ENCODE data around the gene SYTL3. TPM values are rescaled to one million over a fixed set of nuclear protein-coding genes. Genes with fewer than 3 reads are reported as not detected.

SYTL3 gene
- total RNA-seq (2013; cell fraction: nucleolus; rRNA removed), result 30.4 and 37.7 TPM in 2 replicates
- 9.1 and 9.4 TPM in 2 replicates for total RNA-seq (2014; rRNA removed)
- total RNA-seq (2014; rRNA removed; fragmentation: Illumina TruSeq; extraction: Trizol), result 6.4 and 6.7 TPM in 2 replicates
- total RNA-seq (2021), result 7.1 and 8.4 TPM in 2 replicates
- polyA plus RNA-seq (2011; ENCODE audit: low read depth), result 4.8 TPM
- polyA plus RNA-seq (2011; rRNA removed), result 12.1 and 12.9 TPM in 2 replicates
- polyA plus RNA-seq (2011; cell fraction: cytosol; rRNA removed), result 11.7 and 15.5 TPM in 2 replicates
- polyA plus RNA-seq (2011; cell fraction: nucleus; rRNA removed), result 16.8 and 21.8 TPM in 2 replicates
- polyA plus RNA-seq (2012), result 3.7 and 6.1 TPM in 2 replicates
- 8.0 and 8.3 TPM in 2 replicates for polyA plus RNA-seq (2014; fragmentation: Illumina TruSeq; extraction: Trizol)
- polyA plus RNA-seq (2014; fragmentation: Nextera tagmentation; extraction: Ambion mirVana), result 1 to 10 TPM; 3.3 to 4.2 TPM
- 7.1 and 7.2 TPM in 2 replicates for polyA plus RNA-seq (2014; rRNA removed)
- polyA plus RNA-seq (2016; fragmentation: Nextera tagmentation; extraction: Ambion mirVana), result 1 to 10 TPM; 5.9 to 6.7 TPM
- 12.9 and 13.6 TPM in 2 replicates for polyA minus RNA-seq (2011; rRNA and poly(A)+ RNA removed)
- polyA minus RNA-seq (2011; cell fraction: cytosol; rRNA and poly(A)+ RNA removed), result 2.9 and 4.1 TPM in 2 replicates
- polyA minus RNA-seq (2011; cell fraction: nucleus; rRNA and poly(A)+ RNA removed), result 7.6 and 18.4 TPM in 2 replicates
- Bru-seq, nascent RNA, result percentile 66 among the genes with signal in this experiment
- percentile 63 among the genes with signal in this experiment for BruChase-seq, experiment 1, labeled RNA remaining after a 6-hour chase
- percentile 65 among the genes with signal in this experiment for BruChase-seq, experiment 2, labeled RNA remaining after a 2-hour chase
- long read RNA-seq, experiment 1, partial matches to known transcripts, result 2 of 8 reads
- long read RNA-seq, experiment 1, other reads (novel, unspliced or antisense), result 5 of 8 reads
- long read RNA-seq, experiment 2, transcript SYTL3-205 (18 exons, 2,896 nt), result major isoform, 18 of 95 reads
- long read RNA-seq, experiment 2, transcript SYTL3-203 (16 exons, 2,692 nt), result minor isoform, 10 of 95 reads
- long read RNA-seq, experiment 2, partial matches to known transcripts, result 28 of 95 reads
- long read RNA-seq, experiment 2, other reads (novel, unspliced or antisense), result 34 of 95 reads

GRCh38 chr6:158649289-158650143 lies at the start of gene SYTL3:
SYTL3 (plus strand) TSS chr6:158650054; CDS start chr6:158663269, 13,215 bp downstream.
- in situ Hi-C loops (cut with MboI), result no loop called here
- Histone ChIP-seq H3K27me3 (replicated peaks in 1 of 2; ENCODE audit: control insufficient read depth in 2 of 2, insufficient read depth in 2 of 2, low read length in 1 of 2) (no peaks in the 10 kb centered on the region), H4K20me1 (ENCODE audit: control insufficient read depth, insufficient read depth) (no peaks in the 10 kb centered on the region), H3K4me2 (ENCODE audit: control insufficient read depth, insufficient read depth) (peak within 1 kb of the TSS; percentile 58), H3K4me1 (ENCODE audit: control insufficient read depth, insufficient read depth, low read length) (peaks cover 43% of the 10 kb centered on the region), H3K27ac (ENCODE audit: control insufficient read depth, insufficient read depth) (peak within 1 kb of the TSS; percentile 76), H3K9ac (ENCODE audit: control insufficient read depth, insufficient read depth, low read length) (peak within 1 kb of the TSS; percentile 62), H3K36me3 (ENCODE audit: control insufficient read depth in 2 of 2, insufficient read depth in 2 of 2, low read length in 1 of 2) (no peaks in the 10 kb centered on the region), H3K79me2 (ENCODE audit: control insufficient read depth, insufficient read depth, low read length) (peaks cover under 1% of the 10 kb centered on the region), H2AFZ (ENCODE audit: control insufficient read depth, low read depth, low read length) (peak within 1 kb of the TSS; percentile 59; the same call in 1 of the 2 replicates), H3K4me3 (peak within 1 kb of the TSS; percentile 45; the same call in 1 of the 2 replicates), H3K9me3 (replicated peaks; ENCODE audit: control insufficient read depth, insufficient read depth, low read length) (no peaks in the 10 kb centered on the region)
- ATAC-seq (peak; percentile 71), DNase-seq (ENCODE audit: low read depth, low spot score) (peak; percentile 95), FAIRE-seq (peak; percentile 72)
- WGBS (ENCODE audit: insufficient coverage, insufficient replicate concordance, low lambda C conversion rate, missing lambda C conversion rate), result 0% methylated on average over 15 of the region's 15 CpGs
- ChIA-PET POLR2A (interaction anchor here (0.5 to 3.1 kb wide), 8 partner anchors 13 to 287 kb away, joined by 3 to 13 read pairs (median 3); no protein-coding TSS in a partner anchor), CTCF (interaction anchor here (0.8 to 10.4 kb wide), 14 partner anchors 10 to 436 kb away, joined by 3 to 72 read pairs (median 4); partner anchors contain the start of gene RSPH3), RAD21 (ENCODE audit: unreplicated experiment) (interaction anchor here (0.6 to 3.3 kb wide), 17 partner anchors 9 to 457 kb away, joined by 3 to 19 read pairs (median 3); no protein-coding TSS in a partner anchor), SMC1A (ENCODE audit: uncharacterized antibody, unreplicated experiment) (interaction anchor here (0.6 to 3.9 kb wide), 25 partner anchors 10 to 435 kb away, joined by 3 to 27 read pairs (median 5); partner anchors contain the start of gene TMEM181)
- intact Hi-C loops (cut with micrococcal nuclease; ENCODE audit: unreplicated experiment), result loop anchor here (2.0 to 5.0 kb wide), 5 partner anchors 43 to 887 kb away; partner anchors contain the start of gene EZR
- TSS peak; percentile 78 for BruUV-seq (replicated peaks)
- TF ChIP-seq SIX5 (IDR thresholded peaks at IDR 0.05; ENCODE audit: low read depth, low read length, severe bottlenecking), result no peak
- TF ChIP-seq SRF (IDR thresholded peaks at IDR 0.05; ENCODE audit: low read depth in 2 of 2, low read length in 2 of 2), result no peak
- peak; percentile 76 for TF ChIP-seq DPF2 (IDR thresholded peaks at IDR 0.05)
- peak; percentile 96 for TF ChIP-seq RUNX3 (IDR thresholded peaks at IDR 0.05; ENCODE audit: low read length)
- no peak for TF ChIP-seq ELK1 (IDR thresholded peaks at IDR 0.05; ENCODE audit: low read depth, low read length)
- 0 out of 2 replicates have a peak, but pooled peaks have one; percentile 58 for TF ChIP-seq CHD2 (IDR thresholded peaks at IDR 0.05; ENCODE audit: borderline replicate concordance, low read depth, low read length)
- peak; percentile 55 for TF ChIP-seq POLR2A (IDR thresholded peaks at IDR 0.05; ENCODE audit: low read depth, low read length)
- peak; percentile 71 for TF ChIP-seq ZNF217 (IDR thresholded peaks at IDR 0.05)
- TF ChIP-seq MYB (IDR thresholded peaks at IDR 0.05; ENCODE audit: borderline replicate concordance, low read depth, low read length), result no peak
- TF ChIP-seq STAT1 (conservative IDR thresholded peaks at IDR 0.05), result 0 out of 2 replicates have a peak, but pooled peaks have one; percentile 15
- peak; percentile 38 for TF ChIP-seq GATAD2B (conservative IDR thresholded peaks at IDR 0.05; ENCODE audit: low read depth)
- TF ChIP-seq WRNIP1 (IDR thresholded peaks at IDR 0.05; ENCODE audit: borderline replicate concordance, low read depth, low read length), result no peak
- TF ChIP-seq BACH1 (IDR thresholded peaks at IDR 0.05; ENCODE audit: borderline replicate concordance), result peak; percentile 74; the same call in 1 of the 2 replicates
- TF ChIP-seq ETV6 (conservative IDR thresholded peaks at IDR 0.05 in 1 of 2, IDR thresholded peaks at IDR 0.05 in 1 of 2; ENCODE audit: borderline replicate concordance in 1 of 2, low read depth in 1 of 2), result peak in 1 of 2 experiments; percentile 88; a peak in 2 of 4 replicates
- TF ChIP-seq IKZF1 (conservative IDR thresholded peaks at IDR 0.05), result peak; percentile 99
- TF ChIP-seq BMI1 (IDR thresholded peaks at IDR 0.05; ENCODE audit: borderline replicate concordance), result no peak; the same call in 1 of the 2 replicates
- no peak for TF ChIP-seq ZSCAN29 (IDR thresholded peaks at IDR 0.05)
- TF ChIP-seq ZNF622 (IDR thresholded peaks at IDR 0.05), result no peak
- TF ChIP-seq FOXK2 (IDR thresholded peaks at IDR 0.05), result no peak
- TF ChIP-seq PML (IDR thresholded peaks at IDR 0.05; ENCODE audit: low read length), result peak; percentile 70

Measured in GM12878 (cell line).